NCI-H460 (cell line): ENCODE results near the gene ARHGAP6. TPM values are rescaled to one million over a fixed set of nuclear protein-coding genes. Genes with fewer than 3 reads are reported as not detected.

Experiments
- DNase-seq: peaks from one replicate; pipeline ENCODE4 v3.0.0-alpha.2; 2016; ENCODE audit warnings: low read depth; ENCODE audit errors: extremely low read depth
- total RNA-seq: library from RNA; depleted of rRNA; stranded (reverse); fragments of >200 nt; shearing (Covaris generic); gene quantifications from 2 replicates; pipeline ENCODE4 v1.2.3, GENCODE V29; 2014

ARHGAP6 gene
- total RNA-seq, 1 experiment from 2014 or later: 0.07 TPM

DNA sequence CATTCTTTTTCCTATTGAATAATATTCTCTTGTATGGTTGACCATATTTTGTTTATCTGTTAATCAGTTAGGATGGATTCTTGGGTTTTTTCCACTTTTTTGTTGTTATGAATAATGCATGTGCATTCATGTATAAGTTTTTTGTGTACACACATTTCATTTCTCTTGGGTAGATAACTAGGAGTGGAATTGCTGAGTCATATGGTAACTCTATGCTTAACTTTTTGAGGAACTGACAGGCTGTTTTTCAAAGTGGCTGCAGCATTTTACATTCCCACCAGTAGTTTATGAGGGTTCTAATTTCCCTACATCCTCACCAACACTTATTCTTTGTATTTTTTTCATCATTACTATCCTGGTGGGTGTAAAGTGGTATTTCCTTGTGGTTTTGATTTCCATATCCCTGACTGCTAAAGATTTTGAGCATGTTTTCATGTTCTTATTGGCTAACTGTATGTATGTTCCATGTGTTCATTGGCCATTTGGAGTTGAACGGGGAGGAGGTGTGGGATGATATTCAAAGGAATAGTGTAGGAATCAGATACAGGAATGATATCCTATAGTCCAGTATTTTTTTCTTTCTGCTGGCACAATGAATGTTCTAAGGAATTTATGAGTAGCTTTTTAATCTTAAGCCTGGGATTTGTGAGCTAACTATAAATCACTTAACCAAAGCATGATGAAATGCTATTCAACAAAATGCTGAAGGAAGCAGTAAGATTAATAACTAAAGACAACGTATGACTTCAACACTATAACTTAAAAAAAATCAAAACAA is 258.2 kb downstream of the ARHGAP6 start:
- DNase-seq: no peak

DNA sequence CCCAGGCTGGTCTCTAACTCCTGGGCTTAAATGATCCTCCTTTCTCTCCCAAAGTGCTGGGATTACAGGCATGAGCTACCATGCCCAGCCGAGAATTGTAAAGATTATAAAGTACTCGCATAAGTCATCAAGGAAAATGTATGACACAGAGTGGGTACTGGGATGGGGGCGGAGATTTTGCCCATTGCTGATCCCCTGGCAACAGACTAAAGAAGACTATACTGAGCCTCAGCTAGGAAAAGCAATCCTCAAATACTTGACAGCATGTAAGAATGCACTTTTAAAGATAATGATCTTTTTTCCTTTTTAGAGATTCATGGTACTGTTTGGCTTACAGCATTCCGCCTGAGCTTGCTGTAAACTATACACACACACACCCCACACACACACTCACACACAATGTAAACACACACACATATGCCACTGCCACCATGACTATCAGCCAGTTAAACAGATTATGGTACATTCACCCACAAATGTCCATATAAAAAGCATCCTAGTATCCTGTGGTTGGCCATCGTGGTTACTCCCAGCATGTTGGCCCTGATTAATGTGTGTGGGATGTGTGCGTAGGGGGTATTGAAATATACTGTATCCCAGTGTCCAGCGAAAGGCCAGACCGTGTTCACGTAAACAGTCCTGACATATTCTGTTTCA is 259.5 kb downstream of the ARHGAP6 start:
- no peak for DNase-seq

DNA sequence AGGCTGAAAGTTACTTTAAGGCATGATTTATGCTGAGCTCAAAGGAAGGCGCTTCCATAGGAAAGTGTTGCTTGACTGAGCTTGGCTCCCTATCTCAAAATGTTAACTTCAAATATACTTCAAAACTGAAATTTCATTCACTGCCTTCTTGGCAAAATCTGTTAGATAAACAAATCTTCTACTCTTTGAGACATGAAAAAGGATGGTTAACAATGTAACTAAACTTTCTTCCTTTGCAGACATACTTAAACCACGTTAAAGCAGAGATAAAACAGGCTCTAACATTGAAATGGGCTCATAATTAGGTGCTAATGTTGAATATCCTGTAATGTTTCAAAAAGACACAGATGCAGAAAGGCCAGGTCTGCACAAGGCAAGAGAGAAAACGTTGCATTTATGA is 262.1 kb downstream of the ARHGAP6 start:
- no peak for DNase-seq

DNA sequence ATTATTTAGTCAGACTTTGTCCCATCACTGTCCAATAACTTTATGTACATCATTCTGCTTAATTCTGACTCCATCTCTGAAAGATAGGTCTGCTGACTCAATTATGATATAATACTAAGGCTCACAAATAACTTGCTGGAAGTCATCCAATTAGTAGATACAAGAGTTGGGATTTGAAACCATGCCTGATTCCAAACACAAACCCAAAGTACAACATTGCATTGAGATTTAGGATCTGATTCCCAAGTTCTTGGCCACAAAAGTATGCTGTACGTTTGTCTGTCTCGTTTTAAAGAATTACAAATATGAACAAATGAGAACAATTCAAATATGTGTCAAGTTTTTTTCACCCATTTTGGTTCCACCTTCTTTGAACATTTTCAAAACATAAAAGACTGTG is 263.8 kb downstream of the ARHGAP6 start:
- DNase-seq: no peak

DNA sequence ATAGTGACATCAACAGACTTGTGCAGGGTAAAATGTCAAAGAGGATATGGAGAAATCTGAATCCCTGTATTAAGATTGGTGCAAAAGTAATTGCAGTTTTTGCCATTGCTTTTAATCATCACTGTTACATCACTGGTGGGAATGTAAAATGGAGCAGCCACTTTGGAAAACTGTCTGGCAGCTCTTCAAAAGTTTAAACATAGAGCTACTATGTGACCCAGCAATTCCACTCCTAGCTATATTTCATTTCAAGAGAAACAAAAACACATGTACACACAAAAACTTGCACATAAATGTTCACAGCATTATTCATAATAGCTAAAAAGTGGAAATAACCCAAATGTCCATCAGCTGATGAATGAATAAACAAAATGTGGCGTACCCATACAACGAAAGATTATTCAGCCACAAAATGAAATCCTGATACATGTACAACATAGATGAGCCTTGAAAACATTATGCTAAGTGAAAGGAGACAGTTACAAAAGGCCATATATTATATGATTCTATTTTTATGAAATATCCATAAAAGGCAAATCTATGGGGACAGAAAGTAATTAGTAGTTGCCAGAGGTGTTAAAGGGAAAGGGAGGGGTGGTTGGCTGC is 266.1 kb downstream of the ARHGAP6 start:
- no peak for DNase-seq

DNA sequence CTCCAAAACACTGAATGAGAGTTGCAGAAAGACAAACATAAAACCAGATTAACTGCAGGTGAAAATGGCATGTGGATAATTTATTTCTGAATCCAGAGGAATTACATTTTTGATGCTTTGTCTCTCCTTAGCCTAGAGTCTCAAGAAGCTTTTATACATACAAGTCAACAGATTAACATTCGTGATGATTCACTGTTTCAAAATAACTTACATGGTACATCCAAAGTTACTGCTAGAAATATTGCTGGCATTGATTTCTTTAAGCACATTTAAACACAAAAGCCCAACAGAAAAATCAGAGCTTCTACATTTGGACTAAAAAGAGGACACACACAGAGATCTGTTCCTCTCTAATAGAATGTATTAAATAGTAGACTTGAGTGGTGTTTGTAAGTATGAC is 266.9 kb downstream of the ARHGAP6 start:
- DNase-seq: no peak

DNA sequence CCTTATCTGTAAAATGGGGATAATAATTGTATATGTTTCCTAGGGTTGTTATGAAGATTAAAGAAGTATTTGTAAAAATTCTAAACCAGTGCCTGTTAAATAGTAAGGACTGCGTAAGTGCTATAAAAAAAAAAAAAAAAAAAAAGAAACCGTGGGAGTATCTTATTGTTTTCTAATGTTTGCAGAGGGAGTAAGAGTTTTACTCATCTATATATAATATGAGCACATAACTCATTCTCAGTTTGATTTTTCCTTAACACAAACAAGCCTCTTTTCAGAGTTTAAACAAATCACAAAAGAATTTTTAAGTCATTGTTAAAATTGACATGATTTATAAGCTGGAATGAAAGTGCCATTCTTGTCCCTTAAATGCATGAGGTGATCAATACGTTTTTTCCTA is 267.6 kb downstream of the ARHGAP6 start:
- DNase-seq: no peak

DNA sequence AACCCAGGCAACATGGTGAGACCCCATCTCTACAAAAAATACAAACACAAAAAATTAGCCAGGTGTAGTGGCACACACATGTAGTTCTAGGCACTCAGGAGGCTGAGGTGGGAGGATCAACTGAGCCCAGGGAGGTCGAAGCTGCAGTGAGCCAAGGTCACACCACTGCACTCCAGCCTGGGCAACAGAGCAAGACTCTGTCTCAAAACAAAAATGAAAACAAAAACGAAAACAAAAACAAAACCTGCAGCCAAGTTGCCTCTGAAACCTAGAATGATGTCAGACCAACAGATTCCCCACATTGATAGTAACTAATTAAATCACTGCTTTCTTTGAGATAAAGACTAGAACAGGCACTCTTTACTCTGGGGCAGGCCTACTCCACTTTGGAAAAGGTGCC is 268.0 kb downstream of the ARHGAP6 start:
- DNase-seq: no peak

DNA sequence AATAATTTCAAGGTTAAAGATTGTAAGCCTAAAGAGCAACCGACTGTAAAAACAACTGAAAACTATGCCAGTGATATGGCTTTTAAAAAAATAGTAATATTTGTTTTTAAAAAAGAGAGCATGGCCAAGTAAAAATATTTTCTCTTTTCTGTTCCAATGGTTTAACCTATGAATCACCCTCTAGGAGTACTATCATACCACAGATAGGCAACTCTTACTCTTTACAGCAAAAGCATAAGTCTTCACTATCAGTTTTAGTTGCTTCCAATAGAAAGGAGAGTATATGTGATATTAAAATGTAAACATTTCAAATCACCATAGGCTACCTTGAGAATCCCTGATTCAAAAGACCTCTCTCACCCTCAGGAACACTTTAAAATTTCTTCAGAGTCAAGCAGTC is 269.9 kb downstream of the ARHGAP6 start:
- no peak for DNase-seq

DNA sequence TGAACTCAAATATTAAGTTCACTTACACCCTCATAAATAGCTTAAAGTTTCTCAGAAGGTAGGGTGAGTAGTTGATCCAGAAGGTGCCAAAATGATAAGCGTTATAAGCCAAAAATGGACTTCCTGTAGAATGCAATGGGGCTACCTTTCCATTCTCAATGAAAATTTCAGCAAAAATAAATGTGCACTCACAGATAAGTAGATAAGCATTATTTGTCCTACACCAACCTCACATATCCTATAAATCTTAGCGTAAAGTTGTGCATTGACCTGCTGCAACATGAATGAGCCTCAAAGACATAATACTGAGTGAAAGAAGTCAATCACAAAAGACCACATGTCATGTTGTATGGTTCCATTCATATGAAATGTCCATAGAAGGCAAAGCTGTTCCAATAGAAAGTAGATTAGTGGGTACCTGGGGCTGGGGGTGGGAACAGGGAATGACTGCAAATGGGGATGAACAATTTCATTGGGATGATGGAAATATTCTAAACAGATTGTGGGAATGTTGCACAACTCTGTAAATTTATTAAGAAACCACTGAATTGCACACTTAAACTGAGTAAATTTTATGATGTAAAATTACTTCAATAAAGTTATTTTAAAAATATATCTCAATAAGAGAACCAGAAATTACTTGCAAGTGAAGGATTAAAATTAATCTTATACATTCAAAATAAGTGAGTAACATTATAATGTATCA is 271.6 kb downstream of the ARHGAP6 start:
- DNase-seq: no peak

DNA sequence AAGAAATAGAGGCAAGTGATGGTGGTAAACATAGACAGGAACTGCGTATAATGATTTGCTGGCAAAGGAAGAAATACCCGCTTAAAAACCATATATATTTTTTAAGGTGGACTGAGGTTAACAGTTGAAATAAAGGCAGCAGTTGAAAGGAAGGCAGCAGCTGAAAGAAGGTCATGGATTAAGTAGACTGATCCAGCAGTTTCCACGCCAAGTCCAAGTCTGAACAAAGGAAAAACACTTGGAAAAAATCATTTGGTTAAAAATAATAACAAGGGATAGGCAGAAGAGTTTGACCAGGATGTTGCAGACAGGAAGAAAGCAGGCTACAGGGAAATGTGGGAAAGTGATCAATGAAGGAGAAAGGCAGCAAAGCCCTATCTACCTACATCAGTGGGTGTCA is 278.9 kb downstream of the ARHGAP6 start:
- DNase-seq: no peak

DNA sequence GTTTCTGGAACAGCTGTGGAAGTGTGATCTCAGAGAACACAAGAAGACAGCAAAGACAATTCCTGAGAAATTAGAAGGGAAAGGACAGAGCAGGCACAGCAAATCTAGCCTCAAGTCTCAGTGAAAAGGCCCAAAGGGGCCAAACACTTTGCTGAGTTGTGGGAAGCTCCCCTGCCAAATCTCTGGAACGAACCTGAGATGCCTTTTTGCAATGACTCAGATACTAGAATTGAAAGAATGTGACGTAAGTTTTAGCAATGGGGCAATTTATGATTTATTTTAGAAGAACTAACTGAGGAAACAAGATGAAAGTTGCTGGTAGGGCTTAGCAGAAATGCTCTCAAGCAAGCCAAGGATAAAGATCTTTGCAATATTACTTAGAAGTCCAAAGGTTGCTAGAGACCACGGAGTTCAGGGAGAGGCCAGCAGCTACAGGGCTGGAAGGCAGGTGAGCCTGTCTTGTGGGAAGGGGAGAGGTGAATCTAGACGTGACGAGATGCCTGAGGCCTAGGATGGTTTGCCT is 279.7 kb downstream of the ARHGAP6 start:
- DNase-seq: no peak

DNA sequence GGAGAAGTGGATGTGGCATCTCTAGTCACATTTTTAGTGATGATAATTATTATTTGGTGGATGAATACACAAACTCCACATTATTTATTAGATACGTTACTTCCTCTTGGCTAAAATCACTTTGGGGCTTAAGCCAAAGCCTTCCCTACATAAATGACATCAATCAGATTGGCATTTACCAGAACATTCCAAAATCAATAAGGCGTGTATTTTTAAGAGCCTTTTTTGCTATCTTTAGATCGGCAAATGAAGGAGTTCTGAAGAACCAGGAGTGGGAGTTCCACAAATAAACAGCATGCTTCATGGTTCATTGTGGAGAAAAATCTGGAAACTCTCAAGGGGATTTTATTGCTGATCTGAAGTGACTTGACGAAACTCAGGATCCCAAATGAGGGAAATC is 282.8 kb downstream of the ARHGAP6 start:
- no peak for DNase-seq

DNA sequence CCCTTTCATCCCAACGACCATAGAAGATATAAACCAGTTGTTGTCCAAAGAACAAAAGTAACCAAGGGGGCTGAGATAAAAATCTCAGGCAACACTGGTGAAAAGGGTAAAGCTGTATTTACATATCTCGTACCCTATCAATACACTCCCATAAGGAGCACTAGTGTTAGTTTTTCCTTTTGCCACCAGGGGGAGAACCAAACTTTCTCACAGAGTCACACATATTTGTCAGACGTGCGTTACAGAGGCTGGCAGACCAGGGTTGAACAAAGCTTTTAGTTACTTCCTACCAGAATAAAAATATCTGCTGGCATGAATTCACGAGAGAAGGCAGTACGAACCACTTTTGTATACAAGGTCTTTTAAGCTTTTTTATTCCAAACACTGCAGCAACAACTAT is 284.3 kb downstream of the ARHGAP6 start:
- DNase-seq: peak; percentile 56

DNA sequence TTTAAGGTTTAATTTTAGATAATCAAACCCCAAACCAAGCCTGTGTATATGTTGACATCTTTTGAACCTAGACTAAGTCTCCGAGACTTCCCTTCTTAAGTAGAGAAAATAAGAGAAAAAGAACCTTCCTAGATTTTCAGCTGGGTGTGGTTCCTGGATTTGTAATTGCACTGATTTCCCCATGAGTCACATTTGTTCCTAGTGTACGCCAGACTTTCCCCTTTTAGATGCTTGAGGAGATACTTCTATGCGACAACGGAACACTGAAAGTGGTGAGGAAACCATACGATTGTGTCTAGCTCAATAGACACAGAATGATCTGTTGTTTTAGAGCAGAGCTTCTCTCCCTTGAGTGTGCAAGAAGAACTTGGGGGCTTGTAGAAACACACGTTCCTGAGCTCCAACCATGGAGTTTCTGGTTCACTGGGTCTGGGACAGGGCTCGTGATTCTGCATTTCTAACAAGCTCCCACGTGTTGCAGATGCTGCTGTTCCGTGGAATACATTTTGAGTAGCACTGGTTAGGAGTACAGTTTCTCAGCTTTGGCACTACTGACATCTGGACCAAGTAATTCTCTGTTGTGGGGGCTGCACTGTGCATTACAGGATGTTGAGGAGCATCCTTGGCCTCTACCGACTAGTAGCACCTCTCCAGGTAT is 285.4 kb downstream of the ARHGAP6 start:
- DNase-seq: no peak

DNA sequence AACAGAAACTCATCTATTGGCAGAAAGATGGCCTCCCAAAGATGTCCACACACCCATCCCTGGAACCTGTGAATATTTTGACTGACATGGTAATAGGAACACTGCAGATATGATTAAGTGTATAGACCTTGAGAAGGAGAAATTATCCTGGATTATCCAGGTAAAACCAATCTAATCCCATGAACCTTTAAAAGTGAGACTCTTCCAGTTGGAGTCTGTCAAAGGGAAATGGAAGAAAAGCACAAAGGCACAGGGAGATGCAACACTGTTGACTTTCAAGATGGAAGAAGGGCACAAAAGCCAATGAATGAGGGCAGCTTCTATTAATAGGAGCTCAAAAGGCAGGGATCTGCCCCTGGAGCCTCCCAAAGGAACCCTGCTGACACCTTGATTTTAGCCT is 289.6 kb downstream of the ARHGAP6 start:
- no peak for DNase-seq

DNA sequence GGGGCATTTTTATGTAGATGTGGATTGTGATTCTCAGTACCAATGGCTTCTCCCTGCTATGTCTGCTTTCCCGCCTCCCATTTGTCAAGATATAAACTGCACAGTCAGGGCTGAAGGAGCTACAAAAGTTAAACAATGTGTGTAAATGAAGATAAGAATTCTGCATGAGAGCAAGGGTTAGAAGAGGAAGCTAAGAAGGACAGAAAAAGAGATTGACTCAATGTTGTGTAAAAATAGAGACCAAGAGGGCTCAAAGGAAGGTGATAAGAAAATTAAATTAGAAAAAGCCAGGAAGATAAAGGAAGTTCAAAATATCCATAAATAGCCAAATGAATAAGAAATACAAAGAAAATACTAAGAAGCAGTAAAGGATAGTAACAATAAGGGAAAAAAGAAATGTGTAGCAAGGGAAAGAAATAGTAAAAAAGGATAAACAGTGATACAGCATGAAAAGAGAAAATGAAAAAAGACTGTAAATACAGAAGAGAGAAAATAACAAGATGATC is 290.1 kb downstream of the ARHGAP6 start:
- DNase-seq: no peak

DNA sequence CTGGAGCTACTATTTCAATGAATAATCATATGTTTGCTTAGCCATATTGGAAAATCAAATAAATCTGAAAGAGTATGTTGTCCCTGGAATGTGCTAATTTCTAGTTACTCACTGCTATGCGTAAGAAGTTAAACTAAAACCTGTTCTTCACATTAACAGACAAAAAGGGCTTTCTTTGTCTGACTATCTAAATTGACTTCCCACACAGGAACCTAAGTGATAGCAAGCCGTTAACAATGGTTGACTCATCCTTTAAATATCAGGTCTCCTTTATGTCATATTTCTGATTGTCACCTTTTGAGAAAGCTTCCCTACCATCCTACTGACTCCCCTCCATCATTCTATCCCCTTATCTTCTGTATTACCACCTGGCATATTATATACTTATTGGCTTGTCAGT is 291.1 kb downstream of the ARHGAP6 start:
- no peak for DNase-seq

DNA sequence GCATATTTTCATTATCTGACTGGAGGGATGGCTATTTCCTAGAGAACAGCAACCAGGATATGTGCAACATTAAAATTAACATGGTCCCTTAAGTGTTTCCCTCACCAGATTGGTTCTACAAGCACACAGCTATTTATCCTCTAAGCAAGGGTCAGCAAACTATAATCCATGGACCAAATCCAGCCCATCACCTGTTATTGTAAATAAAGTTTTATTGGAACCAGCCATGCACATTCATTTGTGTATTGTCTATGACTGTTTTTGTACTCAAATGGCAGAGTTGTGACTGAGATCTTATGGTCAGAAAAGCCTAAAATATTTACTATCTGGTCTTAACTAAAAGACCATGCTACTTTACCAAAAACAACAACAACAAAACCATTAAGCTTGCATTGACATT is 294.6 kb downstream of the ARHGAP6 start:
- DNase-seq: no peak

DNA sequence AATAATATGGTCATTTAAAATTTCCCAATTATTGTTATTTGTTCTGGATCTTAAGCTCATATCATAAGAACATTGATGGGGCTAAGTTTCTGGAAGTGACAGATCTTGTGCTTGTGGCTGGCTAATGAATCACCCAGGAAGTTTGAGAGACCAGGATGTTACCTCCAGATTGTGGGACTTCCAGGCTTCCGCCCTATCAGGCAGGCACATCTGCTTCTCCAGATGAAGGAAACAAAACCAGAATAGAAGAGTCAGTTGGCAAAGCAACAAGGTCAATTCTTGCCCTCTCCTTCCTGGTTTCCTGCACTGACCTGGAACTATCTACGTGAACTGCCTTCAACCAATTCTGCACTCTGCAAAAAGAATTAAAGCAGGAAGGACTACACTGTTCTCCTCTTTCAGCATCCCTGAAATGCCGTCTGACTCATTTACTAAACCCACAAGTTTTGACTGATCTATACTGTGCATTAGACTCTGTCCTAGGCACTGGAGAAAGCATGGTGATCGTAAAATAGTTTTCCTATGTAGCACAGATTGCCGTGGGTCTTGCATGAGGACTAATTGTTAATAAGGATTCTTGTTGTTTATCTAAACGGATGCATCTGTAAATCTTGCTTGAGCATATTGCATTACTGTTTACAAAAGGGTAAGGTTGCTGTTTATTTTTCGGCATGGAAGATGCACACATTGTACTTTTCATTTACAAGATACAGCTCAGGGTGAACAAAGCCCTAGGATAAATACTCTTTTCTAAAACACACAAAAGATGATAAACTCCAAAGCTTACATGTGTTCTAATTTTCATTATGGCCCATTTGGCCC is 297.9 kb downstream of the ARHGAP6 start:
- no peak for DNase-seq
